Measurements from ENCODE around the gene SHB.

The SHB gene

DNA sequence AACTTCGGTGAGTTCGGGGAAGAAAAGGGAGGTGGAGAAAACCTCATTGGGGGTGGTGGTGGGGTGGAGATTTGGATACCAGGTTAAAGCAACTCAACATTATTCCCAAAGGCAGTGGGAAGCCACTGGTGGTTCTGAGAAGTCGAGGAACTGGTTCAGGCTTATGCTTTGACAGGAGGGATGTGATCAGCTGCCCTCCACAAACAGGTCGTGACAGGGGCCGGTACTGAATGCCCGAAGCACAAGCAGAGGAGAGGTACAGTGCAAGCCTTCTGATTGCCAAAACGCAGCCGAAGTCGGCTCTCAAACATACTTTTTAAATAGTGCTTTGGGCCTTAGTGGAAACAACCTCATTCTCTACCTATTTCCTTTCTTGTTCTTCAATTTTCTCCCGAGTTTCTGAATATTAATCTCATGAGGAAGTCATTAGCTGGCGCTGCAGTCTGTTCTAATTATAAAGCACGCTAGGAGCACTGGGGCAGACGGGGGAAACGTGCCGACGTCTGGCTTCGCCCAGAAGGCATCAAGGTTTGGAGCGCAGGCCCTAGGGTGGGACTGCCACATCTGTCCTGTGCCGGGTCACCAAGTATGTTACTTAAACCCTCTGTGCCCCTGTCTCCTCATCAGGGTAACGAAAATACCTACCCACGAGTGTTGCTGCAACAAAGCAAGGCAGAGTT lies 27.3 kb downstream of the SHB start:
- no peak for DNase-seq

DNA sequence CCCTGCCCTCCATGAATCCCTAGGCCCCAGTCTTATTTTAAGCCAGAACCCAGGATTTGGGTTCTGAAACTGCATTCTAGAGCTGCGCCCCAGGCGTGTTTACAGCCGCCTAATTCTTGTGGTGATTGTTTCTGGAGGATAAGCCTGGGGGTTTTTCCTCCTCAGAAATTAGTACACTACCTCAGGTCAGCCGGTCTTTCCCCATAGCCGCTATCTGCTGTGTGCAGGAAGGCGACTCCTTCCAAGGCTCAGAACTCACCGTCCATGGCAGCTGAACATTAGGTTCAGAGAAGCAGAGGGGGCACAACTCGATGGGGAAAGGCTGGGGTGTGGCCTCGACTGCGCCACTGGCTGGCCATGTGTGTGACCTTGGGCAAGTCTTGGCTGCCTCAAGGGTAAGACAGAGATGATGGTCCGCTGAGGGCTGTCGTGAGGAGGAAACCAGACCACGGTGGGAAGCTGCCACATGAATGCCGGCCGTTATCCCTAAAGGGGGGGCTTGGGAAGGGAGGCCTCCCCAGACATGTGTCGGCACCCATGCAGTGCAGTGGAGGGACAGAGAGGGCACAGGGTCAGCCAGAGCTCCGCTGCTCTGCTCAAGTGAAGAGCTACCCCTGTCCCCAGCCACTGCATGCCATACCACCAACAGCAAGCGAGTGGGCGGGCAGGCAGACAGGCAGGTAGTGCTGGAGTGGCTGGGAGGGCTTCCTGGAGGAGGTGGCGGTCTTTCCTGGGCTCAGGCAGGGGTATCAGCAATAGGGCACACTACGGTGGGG lies 28.9 kb downstream of the SHB start:
- DNase-seq, result no peak

DNA sequence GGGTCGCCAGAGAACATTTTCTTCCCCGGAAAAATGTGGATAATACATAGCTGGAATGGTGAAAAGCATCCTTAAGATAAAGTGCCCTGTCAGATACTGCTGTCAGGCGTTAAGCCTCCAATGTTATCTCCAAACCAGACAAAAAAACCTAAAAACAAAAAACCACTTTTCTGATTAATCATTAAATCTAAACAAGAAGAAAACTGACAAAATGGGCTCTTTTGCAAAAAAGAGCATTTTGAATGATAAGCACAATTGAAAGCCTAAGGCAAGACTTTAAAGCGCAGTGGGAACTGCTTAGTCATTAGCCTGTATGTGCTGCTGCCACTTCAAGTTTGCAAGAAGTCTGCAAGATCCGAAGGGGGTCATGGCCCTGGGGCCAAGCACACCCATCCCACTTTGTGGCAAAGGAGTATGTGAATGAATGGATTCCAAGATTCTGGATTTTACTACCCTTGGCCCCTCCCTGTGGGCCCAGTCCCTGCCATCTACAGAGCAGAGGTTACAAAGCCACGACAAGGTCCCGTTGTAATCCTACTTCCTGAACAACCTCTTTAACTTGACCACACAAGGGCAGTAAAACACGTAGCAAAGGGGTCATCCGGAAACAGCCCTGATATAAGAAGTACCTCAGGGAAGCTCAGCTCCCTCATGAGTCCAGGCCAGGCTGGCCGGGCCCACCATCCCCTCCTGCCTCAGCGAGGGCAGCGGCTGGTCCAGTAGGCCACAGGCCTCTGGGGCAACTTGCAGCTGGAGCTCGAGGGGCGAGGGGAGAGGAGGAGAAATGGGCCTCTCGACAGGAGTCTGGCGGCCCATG lies 29.7 kb downstream of the SHB start:
- peak; percentile 29 to 33 for DNase-seq

DNA sequence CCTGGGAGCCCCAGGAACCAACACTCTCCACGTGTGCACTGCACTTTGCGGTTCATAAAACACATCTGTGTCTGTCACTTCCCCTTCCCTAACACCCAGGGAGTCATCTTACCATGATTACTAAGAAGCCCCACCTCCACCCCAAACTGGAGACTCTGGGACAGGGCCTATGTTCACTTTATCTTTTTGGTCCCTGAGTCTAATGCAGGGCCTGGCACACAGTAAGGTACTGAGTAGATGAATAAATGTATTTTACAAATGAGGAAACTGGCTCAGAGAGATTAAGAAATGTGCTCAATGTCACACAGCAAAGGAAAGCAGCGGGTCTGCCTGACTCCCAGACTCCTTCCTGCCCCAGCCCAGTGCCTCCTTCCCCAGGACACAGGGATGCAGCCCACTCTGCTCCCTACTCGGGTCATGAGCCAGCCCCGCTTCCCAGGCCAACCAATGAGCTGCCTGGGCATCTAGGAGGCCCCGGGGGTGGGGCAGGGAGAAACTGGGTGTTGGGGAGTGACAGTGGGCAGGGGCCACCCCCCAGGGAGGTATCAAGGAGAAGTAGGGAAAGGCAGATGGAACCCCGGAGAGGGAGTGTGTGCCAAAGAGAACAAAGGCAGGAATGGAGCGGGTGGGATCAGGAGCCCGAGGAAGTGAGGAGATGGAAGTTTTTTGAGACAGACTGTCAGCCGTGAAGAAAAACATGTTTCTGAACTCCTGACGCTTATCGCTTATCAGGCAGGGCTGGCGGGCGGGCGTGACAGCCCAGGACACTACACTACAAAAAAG lies 30.5 kb downstream of the SHB start:
- no peak for DNase-seq

DNA sequence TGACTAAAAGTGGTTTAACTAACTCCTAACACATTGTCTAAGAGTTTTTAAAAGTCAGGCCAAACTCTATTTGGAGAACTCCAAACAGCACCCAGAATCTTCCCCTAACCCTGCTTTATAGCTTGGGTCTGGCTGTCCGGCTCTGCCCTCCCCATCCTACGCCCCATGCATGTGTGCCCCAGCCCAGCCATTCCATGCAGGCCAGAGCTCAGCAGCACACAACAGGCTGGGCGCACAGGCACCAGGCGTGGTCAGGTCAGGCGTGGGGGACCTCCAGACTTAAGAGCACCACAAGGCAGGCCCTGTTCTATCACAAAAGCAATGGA lies 31.1 kb downstream of the SHB start:
- DNase-seq, result no peak

DNA sequence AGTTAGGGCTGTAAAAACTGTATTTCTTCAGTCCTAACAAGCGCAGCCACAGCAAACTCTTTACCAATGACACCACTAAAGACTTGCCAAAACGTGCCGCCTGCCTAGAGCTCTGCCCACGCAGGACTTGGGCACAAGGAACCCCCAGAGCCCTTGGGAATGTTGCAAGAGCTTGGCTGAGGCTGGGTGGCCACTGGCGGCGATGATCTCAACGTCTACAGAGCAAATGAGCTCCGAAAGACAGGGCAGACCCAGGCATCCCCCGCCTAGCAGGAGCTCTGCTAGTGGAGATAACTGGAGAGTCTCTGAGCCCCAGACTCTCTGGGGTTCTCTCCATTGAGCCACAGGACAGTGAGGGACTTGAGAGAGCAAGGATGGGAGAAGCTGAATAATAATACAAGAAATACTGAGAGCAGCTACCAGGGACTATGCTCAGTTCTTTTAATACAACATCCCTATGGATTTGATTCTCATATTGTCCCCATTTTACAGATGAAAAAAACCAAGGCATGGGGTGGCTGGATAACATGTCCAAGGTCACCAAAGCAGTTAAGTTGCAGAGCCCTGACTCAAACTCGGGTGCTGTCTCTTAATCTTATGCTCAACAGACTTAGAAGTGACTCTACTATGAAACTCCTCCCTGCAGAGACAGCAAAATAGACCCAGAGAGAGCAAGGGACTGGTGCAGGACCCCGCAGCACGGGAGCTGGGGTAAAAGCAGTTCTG lies 32.5 kb downstream of the SHB start:
- DNase-seq, result no peak

DNA sequence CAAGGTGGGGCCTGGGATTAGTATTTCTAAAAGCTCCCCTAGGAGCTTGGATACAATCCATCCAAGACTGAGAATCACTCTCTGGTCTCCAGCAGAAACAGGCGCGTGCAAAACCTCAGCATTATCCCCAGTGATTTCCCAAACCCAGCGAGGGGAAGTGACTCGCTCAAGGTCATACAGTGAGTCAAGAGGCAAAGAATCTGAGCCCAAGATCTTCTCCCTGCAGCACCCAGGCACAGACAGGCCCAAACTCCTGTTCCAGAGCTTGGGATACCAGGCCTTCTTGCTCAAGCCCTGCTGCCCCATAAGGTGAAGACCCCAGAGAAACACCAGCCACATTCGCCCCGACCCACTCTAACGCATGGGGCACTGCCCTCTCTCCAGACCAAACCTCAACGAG lies 33.2 kb downstream of the SHB start:
- peak in 1 of 2 experiments; percentile 9 for DNase-seq

DNA sequence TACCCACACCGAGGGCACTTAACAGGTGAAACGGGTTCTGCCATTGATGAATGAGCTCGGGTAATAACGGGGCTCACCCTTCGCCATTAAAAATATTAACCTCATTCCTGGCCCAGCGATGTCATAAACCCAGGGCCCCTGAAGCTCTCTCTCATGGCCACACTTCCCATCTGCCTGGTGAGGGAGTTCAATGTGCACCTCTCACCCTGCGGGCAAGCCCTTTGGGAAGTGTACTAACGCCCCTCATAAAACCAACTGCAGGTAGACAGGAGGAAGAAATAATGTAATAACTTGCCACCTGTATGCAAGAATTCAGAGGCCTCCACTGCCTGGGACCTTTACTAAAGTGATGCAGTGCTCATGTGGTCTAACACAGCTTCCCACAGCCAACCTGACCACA lies 35.1 kb downstream of the SHB start:
- no peak for DNase-seq

DNA sequence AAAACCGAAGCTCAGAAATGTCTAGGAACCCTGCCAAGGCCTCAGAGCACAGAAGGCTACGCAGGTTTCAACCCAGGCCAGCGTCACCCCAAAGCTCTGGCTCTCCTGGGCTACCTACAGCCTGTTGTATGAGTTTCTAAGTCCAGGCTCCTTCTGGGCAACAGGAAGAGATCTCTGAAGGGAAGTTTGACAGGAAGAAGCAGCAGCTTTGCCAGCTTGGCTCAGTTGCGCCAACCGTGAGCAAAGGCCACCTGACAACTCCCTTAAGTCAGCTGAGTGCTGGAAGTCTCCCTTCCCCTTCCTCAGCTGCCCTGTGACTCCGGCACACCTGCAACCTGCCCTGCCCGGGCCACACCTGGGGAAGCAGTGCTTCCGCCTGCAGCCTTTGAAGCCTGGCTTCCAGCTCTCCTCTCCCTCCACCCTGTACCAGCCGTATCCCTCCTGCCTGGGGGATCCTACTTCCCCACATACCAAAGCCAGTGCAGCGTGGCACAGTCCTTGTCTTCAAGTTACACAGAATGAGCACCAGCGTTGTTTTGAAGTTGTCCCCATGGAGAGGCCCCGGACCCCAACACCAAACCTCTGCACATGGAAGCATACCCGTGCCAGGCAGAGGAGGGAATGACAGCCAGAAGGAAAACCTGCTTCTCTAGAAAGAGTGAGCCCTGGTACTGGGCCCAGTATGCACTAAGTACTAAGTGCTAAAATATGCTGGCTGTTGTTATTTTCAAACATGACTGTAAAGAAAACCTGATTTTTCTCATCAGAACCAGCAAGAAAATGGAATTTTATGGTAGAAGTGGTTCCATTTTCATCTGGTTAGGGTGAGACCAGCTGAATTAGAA lies 36.5 kb downstream of the SHB start:
- peak in 1 of 2 experiments; percentile 1 for DNase-seq

DNA sequence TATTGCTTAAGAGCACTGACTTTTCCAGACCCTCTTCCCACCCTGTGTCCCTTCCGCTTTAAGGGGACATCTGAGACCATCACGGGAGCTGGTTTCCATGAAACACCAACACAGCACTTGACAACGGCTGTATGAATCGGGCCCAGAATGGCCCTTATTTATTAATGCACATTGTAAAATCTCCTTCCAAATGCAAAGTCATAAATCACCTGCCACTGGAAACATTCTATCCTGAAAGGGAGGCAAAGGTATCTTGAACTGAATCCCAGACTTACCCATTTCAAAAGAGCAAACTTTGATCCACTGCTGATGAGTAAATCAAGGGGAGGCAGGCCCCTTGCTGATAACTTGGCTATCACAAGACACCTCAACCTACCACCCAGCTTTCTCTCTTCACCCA lies 37.4 kb downstream of the SHB start:
- no peak for DNase-seq

DNA sequence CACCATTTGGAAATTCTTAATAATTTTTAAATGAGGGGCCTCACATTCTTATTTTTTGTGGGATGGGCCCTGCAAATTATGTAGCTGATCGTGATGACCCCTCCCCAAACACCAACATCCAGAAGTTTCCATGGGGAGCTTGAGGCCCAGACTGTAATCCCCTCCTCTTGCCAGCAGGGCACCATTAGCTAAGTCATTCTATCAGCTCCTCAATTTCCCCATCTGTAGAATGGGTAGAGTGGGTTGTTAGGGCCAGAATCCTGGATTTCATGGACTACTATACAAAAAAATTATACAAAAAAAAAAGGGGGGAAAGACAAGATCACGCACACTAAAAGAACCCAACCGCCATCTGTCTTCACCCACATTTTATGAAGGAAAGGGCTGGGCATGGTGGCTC lies 38.4 kb downstream of the SHB start:
- DNase-seq, result no peak

DNA sequence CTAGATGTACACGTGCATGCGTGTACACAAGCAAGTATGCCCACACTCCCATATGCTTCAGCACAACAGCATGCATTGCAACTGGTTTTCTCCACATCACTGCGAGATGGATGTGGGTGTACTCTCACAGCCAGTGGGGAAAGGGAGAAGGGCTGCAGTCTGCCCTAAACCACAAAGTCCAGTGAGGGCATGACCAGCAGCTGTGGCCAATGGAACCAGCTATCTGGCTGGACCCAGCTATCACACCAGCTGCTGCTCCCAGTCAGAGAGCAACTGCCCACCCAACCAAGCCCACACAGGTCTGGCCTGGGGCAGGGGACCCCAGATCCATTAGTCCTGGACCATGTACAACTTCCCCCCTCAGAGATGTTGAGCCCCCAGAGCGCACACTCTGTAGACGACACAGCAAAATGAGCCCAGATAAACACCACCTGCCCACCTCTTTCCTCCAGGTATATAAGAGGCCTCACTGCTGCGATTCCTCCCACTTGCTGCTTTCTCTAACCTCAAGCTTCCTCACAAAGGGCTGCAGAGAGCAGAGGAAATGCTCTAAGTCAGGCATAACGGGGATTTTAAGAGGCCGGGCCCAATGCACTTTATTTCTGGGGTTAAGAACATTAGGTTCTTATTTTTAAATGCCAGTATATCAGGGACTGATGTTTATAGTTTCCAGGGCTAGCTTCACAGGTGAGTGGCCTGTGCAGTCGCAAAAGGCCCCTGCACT lies 39.0 kb downstream of the SHB start:
- no peak for DNase-seq

DNA sequence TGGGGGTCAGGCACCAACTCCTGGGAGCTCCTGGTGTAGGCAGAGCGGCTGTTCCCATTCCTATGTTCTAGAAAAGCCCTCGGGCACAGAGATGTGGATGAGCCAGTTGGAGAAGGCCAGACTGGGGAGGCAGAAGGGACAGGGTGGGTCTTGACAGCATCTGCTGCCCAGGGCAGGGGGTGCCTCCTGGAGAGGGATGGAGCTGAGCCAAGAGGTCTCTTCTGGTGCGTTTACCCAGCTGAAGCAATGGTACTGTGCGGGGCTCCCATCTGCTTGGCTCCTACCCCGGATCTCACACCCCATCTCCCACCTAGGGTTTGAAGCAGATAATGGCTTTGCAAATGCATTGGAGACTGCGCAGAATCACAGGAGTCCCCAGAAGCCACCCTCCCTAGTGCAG lies 41.3 kb downstream of the SHB start:
- no peak for DNase-seq

DNA sequence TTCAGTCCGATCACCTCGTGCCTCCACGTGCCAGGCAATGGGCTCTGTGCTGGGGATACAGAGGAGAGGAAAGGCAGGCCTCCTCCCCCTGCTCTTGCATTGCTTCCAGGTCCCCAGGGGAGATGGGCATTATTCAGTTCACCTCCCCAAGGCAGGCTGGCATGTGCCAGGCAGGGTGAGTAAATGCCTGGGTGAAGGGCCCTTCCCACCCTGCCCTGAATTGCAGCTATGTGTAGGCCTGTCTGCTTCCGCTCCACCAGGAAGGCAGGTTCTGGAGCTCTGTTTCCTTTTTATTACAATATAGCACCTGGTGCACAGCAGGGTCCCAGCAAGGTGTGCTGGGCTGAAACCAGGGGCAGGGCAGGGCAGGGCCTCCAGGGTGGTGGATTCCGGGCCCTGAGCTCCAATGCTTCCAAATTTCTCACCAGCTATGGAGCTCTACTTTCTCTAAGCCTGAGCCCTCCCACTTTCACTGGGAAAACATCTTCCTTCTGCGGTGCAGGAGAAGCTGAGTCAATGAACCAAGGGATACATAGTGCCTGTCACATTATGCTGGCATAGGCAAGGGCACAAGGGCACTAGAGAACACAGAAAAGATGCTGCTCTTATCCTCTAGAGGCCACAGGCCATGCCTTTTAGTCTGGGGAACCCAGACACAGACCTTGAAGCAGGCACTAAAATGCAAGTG lies 42.0 kb downstream of the SHB start:
- no peak for DNase-seq

DNA sequence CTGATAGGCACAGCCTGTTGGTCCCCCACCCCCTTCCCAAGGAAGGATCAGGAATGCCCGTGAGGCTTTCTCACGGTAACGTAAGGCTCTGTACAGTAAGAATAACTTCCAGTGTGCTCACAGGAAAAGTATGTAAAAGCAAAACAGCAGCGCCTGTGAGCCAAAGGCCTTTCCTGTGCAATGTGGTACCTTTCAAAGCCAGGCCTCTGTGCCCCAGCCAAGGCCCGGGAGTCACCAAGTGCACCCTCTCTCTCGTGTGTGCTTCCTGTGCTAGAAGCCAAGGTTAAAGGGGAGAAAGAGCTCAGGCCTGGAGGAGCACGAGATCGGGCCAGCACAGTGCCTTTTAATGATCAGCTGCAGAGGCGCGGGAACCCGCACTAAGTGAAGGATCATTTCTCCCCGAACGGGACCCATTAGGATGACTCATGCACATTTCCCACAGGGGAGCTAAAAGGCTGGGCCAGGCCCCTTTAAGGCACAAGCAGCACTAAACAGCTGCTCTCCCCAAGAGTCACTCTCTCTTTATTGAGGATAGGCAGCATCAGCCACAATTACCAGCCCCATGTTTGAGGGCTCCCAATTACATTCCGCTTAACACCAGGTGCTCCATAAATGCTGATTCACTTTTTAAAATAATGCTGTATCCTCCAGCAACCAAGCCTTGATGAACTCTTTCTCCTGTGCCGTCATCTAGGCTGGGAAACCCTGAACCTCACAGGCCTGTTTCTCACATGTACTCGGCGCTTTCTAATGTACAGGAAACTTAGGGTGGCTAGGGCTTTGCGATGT lies 42.8 kb downstream of the SHB start:
- no peak for DNase-seq

DNA sequence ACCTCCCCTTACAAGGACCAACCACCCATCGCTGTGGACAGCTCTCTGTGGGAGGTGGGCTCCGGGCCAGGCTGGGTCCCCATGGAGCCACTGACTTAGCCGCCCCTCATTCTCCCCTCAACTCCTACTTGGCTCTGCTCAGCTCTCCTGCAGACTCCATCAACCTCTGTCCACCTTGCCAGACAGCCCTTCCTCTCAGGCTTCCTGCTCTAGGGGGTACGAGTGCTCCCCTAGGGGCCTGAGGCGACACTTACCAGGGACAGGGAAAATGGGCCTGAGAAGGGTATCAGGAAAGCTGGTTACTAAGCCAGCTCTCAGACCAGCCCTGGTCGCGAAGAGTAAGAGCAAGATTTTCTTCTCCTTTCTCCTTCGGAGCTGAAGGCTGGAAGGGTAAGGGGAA lies 43.9 kb downstream of the SHB start:
- no peak for DNase-seq

DNA sequence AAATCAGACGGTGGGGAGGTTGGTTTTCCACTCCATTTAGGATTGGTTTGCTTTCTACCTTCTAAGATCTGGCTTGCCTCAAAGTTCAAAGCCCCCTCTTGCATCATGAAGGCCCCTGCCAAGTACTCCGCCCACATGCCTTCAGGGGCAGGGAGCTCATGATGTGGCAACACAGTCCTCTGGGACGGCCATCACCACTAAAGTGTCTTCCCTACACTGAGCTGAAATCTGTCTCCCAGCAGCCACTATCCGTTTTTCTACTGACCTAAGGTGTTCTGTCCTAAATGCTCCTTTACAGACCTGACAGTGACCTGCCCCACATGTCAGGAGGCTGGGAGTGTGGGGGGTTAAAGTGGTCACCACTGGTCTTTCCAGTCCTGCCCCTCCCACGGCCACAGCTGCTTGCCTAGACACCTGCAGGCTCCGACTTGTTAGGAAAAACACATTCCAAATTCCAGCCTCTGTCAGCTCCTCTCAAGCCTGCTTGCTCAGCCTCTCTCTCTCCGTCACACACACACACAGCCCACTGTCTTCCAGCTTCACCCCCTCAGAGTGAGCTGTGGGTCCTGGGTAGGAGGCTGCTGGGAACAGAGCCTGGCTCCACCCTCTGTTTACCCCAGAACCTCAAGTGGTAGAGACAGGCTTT lies 44.9 kb downstream of the SHB start:
- no peak for DNase-seq

DNA sequence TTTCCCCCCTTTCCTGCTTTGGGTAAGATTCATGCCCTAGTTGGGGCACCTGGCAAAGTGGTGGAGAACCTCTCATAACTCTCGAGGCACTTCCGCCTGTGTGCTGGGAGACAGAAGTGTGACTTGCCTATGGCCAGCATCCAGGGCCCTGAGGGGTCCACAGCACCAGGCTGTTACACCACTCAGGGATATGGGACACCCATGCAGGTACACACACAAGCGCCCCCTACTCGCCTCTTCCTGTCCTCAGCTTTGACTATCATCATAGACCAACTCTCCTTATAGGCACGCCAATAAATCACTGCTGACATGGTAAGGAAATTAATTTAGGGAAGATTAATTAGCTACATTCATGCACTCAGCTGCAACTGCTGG lies 45.4 kb downstream of the SHB start:
- DNase-seq, result no peak

DNA sequence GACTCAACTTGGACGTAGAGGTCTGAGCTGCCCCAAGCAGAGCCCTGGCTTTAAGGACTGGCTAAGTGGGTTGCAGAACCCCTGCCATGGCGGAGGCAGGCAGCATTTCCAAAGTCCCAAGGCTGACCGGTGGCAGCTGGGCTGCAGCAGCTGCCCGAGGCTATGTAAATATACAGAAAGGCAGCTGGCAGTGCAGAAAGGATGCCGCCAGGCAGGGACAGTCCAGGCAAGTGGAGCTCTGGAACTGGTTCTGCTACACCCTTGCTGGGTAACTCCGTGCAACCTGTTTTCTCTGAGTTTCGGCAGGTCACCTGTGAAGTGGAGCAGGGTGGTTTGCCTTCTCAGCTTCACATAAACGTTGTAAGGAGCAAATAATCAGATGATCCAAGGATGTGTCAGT lies 46.0 kb downstream of the SHB start:
- no peak for DNase-seq
